Lower leg skin (tissue), 4 donors: ENCODE measurements around the gene CDH23. TPM values are rescaled to one million over a fixed set of nuclear protein-coding genes. Genes with fewer than 3 reads are reported as not detected.

Experiments
- DNase-seq, 2 donors: peaks; one replicate each; pipeline ENCODE4 v3.0.0-alpha.2; 2019; ENCODE audit warnings: low spot score in 2 of 2
- H3K4me3 ChIP-seq: fragments of 200-600 bp; sonication (generic); 2 replicates; pipeline ENCODE4 v1.5.1; 2017; ENCODE audit warnings: mild to moderate bottlenecking, low read depth; ENCODE audit not compliant: poor library complexity, severe bottlenecking
- POLR2A ChIP-seq, 2 donors: fragments of 450-650 bp; IDR thresholded peaks; one replicate each; pipeline ENCODE4 v1.6.1; 2016 to 2017; ENCODE audit warnings: antibody characterized with exemption in 2 of 2, mild to moderate bottlenecking in 1 of 2, moderate library complexity in 1 of 2
- WGBS, 2 donors: methylation state at CpG; one replicate each; pipeline ENCODE4 v1.1.5; 2018; 5-methylcytosine and 5-hydroxymethylcytosine counted together
- intact Hi-C: fragments of 100-400 bp; cut with DNase I; formaldehyde crosslinking; loops from one replicate; pipeline ENCODE4 v1.15.0; 2023; ENCODE audit warnings: low total_unique reads
- total RNA-seq, 4 donors: library from RNA; depleted of rRNA; stranded (reverse); fragments of >200 nt; gene quantifications; one replicate each; pipeline ENCODE4 v1.1.0, GENCODE V29; 2016
- TF ChIP-seq, protein P1 (sequence below), 3 donors: fragments of 450-650 bp; IDR thresholded peaks; one replicate each; pipeline ENCODE4 v1.5.1; 2016; ENCODE audit warnings: antibody characterized with exemption in 3 of 3, mild to moderate bottlenecking in 3 of 3, moderate library complexity in 2 of 3

CDH23 gene
- total RNA-seq, 4 donors from 2014 or later, result 1.7 to 9.2 (median 2.6) TPM

DNA sequence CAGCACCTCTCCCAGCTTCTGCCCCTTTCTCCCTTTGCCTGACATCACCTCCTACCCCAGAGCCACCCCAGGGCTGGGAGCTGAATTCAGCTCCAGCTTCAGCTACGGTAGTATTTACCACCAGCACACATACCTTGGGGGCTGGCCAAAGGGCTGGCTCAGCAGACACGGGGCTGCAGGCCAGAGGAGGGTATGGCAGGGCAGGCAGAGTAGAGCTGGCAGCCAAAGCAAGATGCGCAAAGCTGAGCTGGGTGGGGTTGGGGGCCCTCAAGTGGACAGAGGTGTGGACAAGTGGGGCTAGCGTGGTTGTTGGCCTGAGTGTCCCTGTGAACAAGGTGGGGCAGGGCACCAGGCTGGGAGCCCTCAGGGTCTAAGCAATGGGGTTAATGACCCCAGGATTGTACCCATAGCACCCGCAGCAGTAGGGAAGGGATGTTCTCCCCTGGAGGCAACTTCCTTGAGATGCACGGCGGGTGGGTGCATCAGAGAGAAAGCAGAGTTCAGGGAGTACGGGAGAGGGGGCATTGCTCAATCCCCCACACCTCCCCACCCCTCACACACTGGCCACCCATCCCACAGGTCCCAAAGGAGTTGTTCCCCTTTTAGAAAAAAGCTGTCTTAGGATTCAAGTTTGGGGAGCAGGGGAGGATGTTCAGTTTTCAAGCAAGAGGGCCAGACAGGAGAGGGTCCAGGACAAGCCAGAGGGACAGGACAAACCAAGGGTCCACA, 368.6 kb downstream of the CDH23 start:
- whole genome bisulfite sequencing, 2 donors, result 55 to 56% methylated on average over 8 of the region's 8 CpGs
- DNase-seq, result no peak
- intact Hi-C loops, result no loop called here
- no peak overlapping the region for H3K4me3 ChIP-seq
- TF ChIP-seq, protein P1, sequence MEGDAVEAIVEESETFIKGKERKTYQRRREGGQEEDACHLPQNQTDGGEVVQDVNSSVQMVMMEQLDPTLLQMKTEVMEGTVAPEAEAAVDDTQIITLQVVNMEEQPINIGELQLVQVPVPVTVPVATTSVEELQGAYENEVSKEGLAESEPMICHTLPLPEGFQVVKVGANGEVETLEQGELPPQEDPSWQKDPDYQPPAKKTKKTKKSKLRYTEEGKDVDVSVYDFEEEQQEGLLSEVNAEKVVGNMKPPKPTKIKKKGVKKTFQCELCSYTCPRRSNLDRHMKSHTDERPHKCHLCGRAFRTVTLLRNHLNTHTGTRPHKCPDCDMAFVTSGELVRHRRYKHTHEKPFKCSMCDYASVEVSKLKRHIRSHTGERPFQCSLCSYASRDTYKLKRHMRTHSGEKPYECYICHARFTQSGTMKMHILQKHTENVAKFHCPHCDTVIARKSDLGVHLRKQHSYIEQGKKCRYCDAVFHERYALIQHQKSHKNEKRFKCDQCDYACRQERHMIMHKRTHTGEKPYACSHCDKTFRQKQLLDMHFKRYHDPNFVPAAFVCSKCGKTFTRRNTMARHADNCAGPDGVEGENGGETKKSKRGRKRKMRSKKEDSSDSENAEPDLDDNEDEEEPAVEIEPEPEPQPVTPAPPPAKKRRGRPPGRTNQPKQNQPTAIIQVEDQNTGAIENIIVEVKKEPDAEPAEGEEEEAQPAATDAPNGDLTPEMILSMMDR (IDR thresholded peaks at IDR 0.05), result no peak

DNA sequence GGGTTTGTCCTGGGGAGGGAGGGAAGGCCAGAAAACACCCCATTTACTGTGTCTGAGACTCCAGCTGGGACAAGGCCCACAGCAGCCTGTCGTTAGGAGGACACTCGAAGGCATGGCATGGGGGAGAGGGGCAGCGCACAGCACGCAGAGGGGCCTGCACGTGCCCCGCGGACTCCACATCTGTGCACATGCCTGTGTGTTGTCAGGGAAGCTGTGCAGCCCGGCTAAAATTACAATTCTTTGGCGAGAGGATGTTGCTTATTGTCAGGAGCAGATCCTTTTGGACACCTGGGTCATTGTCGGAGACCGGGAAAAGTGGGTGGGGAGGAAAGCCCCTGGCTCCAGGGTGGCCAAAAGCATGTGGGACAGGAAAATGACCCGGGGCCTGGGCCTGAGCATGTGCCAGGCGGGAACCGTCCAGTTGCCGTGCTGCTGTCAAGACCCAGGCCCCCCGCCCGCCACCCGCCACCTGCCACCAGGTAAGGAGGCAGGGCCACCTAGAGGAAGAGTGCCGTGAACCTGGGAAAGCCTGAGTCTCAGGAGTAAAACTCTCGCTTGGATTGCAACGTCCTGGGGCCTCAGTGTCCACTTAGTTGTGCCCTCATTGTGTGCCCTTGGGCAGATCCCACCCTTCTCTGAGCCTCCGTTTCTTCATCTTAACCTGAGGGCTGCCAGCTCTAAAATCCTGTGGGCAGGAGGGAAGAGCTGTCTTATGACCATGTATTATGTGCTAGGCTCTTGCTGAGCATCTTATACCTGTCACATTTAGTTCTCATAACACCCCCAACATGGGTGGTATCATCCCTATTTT, 369.4 kb downstream of the CDH23 start:
- intact Hi-C loops, result no loop called here
- H3K4me3 ChIP-seq, result no peak overlapping the region
- TF ChIP-seq POLR2A (IDR thresholded peaks at IDR 0.05), result no peak
- TF ChIP-seq, protein P1 (IDR thresholded peaks at IDR 0.05), result no peak
- WGBS, 2 donors, result 77 to 84% methylated on average over 22 of the region's 22 CpGs
- no peak for DNase-seq

DNA sequence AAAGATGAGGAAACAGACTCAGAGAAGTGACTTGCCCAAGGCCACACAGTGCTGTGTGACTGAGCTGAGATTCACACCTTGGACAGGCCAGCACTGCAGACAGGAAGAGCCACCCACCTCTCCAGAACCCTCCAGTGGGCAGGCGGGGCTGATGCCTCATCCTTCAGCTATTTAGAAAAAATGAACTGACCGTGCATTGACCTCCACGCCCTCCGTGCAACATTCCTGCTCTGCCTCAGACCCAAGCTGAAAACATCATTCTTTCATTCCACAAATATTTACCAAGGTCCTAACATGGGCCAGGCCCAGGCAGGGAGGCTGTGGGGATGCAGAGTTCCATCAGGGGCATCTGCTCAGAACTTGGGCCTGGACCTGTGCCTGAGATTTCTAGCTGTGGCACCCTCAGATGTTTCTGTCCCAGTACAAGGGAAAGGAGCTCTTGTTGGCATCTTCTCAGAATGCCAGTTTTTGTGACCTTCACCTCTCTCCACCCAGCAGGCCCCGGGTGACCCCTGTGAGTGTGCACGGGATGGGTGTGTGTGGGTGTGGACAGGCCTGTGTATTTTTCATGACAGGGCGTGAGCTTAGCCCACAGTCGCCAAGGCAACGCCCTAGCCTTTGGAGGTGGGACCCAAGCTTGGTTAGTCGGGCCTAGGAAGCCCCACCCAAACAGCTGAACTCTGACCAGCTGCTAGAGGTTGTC, 370.1 kb downstream of the CDH23 start:
- no peak overlapping the region for H3K4me3 ChIP-seq
- intact Hi-C loops, result no loop called here
- DNase-seq, result peak; percentile 87 to 95
- 21% methylated on average over 10 of the region's 10 CpGs for WGBS, 2 donors
- no peak for TF ChIP-seq POLR2A (IDR thresholded peaks at IDR 0.05)
- TF ChIP-seq, protein P1 (IDR thresholded peaks at IDR 0.05), result no peak

DNA sequence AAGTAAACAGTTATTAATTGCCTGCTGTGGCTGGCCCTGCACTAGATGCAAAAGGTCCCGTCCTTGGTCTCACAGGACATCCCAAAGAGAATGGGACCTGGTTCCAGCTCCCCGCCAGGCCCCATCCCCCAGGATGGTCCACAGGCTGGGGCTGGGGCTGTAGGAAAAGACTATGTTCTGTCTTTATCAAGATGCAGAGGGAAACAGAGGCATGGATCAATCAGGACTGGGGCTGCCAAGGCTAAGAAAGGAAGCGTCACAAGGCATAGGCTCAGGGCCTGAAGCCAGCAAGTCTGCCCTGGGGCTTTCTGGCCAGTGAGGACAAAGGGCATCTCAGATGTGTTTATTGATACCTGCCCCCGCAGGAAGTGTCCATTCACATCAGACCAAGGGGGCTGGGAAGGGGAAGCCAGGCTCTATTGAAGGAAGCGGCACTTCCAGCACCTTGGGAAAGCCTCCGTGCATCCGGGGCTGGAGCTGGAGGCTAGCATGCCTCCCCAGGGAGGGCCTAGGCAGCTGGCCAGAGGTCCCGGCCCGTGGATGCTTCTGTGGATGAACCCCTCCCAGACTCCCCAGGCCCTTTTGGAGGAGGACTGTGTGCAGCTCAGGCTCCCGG, 370.8 kb downstream of the CDH23 start:
- no peak for TF ChIP-seq POLR2A (IDR thresholded peaks at IDR 0.05)
- TF ChIP-seq, protein P1 (IDR thresholded peaks at IDR 0.05), result no peak
- intact Hi-C loops, result no loop called here
- H3K4me3 ChIP-seq, result no peak overlapping the region
- WGBS, 2 donors, result 32 to 36% methylated on average over 6 to 10 of the region's 10 CpGs
- no peak for DNase-seq

DNA sequence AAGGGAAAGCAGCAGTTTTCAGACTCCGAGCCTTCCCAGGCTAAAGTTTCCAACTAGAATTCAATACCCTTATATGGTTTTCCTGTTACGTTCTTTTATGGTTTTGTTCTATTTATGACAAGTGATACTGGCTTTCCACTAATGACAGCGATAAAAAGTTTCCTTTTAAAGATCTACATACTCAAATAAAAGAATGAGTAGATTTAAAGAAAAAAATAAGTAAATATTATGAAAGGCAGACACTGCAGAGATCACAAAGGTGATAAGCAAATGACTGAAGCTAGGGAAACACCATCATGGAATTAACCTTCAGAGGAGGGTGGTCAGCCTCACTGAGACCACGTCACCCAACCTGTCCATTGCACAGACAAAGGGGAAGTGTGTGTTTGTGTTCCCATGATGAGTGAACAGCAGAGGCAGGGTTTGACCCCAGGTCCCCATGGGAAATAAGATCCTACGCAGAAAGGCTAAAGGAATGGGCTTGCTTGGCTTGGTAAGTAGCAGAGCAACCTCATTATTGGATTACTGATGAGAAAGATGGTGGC, 372.6 kb downstream of the CDH23 start:
- intact Hi-C loops, result no loop called here
- H3K4me3 ChIP-seq, result no peak overlapping the region
- TF ChIP-seq, protein P1 (IDR thresholded peaks at IDR 0.05), result no peak
- TF ChIP-seq POLR2A (IDR thresholded peaks at IDR 0.05), result no peak
- WGBS, 2 donors, result 43 to 53% methylated on average over 5 of the region's 5 CpGs
- DNase-seq, result no peak
